GM21619 (cell line): ENCODE measurements around the gene SUPT4H1.

Experiments
- ATAC-seq: cut with Tn5 transposase; IDR thresholded peaks from one replicate; pipeline ENCODE4 v1.9.1; 2021; ENCODE audit not compliant: unreplicated experiment

SUPT4H1 gene

DNA sequence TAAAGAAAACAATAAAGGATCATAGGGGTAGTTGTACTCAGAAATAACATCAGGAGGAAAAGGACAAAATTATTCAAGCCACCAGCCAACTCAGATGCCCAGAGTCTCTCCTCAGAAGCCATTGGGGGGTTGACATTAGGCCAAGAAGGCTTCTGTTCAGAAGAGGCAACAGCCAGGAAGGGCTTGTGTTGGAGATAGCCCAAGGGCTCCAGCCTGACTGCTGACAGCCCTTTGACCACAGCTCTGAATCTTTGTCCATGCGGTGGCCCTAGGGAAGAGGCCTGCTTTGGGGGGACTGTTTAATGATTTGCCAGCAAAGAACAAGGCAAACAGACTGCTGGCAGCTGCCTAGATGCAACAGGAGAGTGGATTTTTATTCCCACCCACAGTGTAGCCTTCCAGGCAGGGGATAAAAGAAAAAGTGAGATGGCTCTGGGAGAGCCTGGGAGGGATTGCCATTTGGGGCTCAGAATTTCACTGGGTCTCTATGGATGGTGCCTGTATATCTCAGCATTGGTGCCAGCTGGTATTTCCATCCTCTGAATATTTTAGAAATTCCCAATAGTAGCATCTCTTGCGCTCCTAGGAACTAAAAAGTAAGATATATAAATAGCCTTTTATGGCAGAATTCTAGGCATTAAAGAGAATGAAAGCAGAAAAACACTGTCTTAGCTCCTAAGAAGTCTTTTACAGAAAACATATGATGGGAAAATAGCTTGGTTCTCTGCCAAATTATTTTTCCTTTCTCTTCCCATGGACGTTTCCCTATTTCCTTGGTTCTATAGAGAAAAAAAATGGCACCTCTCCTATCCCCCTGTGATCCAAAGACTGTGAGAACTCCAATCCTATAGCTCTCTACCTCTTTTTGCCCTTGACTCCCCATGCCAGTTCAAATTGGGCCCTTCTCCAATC is 29.4 kb upstream of the SUPT4H1 start:
- ATAC-seq, result no peak

DNA sequence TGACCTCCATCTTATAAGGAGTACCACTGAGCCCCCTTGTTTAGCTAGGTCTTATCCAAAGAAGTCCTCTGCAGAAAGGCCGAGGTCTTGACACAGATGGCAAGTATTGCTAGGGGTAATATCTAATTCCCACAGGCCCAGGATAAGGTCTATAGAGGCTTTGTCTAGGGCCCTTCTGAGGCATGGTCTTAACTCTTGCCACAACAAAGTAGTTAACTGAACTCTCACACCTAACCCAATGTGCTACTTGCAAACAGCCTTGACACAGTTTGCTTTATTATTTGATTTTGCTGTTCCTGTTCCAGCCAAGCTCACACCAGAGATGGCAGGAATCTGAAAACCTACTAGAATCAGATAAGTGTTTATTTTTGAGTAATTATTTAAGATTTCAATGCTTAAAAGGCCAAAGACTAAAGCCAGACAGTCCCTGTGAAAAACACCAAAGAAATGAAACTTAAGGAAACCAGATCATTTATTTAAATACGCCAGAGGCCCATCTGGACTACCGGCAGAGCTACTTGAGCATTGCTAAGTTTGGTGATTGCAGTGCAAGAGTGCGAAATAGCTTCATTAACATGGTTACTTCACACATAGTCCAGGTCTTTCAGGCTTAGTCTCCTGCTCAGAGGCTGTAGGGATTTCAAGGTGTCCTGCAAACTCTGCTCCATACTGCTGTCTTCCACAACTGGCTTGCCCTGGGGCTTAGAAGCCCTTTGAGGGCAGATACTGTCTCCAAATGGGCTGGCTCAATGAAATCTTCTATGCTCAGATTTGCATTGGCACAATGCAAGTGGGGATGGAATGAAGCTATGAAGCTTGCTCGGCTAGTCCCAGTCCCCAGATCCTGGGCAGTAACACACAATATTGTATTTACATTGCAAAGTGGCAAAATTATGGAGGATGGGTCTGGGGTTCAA is 28.5 kb upstream of the SUPT4H1 start:
- ATAC-seq, result no peak

DNA sequence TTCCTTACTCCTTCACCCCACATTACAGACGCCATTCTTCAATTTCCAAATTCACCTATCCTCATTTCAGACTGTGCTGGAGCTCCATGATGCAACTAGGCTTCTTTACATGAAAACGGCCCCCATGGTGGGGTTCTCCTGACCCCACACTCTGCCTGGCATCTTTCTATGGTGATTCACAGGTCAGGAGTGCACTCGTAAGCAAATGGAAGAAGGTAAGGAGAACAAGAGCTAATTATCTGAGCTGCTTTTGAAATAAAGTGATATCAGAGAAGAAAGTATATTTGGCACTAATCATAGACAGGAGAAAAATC is 27.5 kb upstream of the SUPT4H1 start:
- no peak for ATAC-seq

DNA sequence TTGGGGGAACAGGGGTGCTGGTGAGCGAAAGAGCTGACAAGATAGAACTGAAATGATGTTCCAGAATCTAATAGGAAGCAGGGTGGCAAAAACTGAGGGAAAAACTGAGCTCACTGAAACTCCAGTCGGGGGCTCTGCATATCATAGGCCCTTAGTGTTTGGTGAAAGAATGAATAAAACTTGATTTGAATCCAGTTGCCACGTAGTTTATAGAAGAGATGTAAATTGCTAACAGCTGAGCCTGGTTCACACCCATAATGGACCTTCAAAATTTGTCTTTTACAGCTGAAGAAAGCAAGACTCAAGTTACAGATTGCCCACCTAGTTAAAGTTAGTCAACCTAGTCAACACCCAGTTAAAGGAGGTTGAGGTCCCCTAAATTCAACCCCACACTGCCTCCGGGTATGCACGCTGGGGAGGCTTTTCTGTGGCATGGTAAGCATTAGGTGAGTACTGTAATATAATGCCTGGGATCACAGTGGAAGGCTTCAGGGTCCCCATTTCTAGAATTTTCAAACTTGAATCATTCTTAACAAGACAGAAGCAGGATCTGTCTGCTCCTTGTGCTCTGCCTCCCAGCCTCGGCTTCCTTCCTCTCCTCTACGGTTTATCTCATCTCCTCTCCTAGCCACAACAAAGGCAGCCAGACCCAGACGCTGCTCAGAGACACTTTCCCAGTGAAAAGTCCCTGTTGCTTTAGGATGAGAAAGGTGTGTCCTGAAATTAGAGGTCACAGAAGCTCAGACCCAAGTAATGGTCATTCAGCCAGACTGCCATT is 26.9 kb upstream of the SUPT4H1 start:
- no peak for ATAC-seq

DNA sequence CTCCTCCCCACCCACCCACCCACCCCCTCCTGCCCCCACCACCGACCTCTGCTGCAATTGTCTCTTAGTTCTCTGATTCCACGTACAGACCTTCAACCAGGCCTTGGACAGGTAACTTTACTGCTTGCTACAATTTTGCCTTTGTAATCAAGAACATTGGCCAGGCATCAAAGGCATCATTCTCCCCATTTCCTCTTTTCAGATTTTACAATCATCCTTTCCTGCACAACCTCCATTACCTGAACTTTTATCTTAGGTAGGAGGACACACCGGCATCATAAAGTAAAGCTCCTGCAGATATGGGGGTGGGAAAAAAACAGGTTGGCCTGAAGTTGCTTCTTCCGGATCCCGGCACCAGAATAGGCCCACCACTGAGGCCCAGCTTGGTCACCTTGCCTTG is 25.7 kb upstream of the SUPT4H1 start:
- no peak for ATAC-seq

DNA sequence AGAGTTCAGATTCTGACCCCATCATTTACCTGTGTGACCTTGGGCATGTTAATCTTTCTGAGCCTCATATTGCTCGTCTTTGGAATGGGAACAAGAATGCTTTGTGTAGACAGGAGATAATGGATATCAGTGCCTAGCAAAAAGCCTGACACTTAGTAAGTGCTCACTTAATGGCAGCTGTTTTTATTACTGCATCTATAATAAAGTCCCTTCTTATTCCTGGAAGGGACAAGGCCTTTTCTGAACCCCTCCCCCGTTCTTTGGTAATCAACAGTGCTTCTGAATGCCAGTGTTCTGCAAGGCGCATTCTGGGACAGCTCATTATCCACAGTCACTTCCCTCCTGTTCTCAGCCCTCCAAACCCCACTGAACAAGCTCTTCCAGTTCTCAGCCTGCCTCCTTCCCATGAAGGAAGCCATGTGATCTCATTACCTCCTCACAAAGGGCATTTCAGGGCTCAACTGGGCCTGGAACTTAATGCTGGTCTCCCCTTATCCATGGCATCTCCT is 25.1 kb upstream of the SUPT4H1 start:
- ATAC-seq, result no peak

DNA sequence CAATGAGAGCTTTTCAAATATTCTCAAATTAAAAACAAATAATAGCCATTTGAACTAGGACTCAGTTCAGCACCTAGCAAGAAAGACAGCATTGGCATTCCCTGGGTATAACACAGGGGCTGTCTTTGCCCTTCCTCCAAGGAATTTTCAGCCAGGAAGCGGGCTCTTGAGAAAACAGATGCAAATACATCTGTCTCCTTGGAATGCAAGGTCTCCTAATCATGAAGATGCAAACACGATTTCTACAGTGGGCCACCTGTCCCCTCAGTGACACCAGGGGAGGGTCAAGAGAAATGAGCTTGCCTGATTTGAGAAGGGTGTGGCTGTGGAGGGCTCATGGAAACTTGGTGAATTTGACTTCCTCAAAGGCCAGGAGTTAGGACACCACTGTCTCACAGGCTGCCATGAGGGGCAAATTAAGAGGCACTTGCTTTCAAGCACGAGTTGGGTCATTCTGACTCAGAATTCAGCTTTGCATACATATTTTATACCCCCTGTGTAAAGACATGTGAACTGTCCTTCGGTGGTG is 24.5 kb upstream of the SUPT4H1 start:
- no peak for ATAC-seq

DNA sequence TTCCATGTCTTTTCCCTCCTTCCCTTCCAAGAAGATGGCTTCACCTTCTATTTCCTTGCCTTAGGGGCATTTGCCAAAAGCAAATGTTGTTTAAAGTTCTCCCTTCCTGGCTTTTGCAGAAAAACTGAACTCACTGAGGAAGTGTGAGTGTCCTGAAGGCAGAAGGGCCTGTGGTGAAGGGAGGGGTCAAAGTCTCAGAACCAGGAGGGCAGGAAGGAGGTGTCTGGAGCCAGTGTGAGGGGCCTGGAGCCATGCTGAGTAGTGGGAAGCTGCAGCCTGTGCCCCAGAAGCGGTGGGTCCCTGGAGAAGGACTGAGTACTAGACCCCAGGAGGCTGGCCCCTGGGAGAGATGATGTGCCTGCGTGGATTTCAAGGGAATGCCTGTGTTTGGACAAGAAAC is 23.8 kb upstream of the SUPT4H1 start:
- no peak for ATAC-seq

DNA sequence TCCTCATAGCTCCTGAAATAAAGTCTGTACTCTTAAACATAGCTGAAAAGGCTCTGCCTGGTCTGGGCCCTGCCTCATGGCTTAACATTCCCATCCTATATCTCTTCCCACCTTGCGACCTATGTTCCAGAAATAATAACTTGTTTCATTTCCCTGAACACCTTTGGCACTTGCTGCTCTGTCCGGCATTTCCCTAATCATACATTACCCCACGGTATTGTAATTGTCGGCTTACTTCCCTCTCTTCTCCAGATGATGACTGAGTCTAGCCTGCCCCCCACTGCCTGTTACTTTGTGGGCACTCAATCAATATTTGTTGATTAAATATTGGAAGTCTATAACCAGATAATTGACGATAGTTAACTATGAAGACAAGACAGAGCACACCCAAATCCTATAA is 23.3 kb upstream of the SUPT4H1 start:
- ATAC-seq, result no peak

DNA sequence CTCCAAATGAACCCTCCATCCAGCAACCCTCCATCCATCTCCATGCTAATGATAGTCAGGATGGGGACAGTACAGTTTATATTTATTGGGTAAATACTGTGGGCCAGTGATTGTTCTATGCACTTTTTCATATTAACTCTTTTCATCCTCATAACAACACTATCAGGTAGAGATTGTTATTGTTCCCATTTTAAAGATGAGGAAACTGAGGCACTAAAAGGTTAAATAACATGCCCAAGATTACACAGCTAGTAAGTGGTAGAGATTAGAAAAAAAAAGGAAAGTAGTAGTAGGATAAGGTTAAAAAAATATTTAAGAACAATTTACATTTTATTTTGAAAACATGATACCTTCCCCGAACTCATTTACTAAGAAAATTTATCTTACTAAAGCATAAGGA is 21.9 kb upstream of the SUPT4H1 start:
- ATAC-seq, result no peak

DNA sequence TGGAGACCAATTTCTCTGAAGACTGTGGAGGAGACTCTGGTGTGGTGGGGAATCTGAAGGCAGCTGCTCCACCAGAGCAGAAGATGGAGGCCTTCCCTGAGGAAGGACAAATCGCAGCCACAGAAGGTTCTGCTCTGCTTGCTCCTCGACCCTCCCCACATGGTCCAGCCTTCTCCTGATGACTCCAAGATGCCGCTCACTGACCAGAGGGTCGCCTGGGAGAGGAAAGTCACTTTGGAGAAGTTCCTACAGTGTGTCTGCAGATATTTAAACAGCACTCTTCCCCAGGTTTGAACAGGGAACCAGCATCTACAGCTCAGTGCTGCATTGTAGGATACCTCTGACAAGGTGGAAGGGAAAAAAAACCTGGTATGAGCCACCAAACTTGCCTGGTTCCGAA is 21.0 kb upstream of the SUPT4H1 start:
- ATAC-seq, result no peak

DNA sequence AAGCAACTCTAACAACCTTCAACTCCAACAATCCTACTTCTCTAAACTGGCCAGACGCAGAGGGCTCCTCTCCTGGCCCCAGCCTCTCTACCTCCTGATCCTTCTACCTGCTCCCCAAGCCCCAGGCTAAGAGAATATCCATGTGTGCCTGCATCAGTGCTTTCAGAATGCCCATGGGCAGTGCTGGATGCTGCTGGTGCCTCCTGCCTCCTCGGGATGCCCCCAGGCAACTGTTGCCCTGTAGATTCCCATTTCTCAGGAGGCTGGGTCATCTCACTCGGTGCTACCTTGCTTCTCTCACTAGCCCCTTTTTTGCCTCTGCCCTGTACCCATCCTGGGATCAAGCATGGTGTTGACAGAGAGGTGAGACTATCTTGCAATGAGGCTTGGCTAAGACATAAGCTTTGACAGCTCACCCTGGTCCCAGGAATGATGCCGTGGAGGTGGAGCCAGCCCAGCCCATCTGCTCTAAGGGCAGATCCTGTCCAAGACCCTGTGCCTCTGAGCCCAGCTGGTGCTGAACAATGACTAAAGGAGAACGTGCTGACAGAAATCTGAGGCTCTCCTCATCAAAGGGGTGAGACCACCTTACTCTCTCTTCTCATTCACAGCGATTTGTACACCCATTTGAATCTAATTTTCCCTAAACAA is 19.4 kb upstream of the SUPT4H1 start:
- no peak for ATAC-seq

DNA sequence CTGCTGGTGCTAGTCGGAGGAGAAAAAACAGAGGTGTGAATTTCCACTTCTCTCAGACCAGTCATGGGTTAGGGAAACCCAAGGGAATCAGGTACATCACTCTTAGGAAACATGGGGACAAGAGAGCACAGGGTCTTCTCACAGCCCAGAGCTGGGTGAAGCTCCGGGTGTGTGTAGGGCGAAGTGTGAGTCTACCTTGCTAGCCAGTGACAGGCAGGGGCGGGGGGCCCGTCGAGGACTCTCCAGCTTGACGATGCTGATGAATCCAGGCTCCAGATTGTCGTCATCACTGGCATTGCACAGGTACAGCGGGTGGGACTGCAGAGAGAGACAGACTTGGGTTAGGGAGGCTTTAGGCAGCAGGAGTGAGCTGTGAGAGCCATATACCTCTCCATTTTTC is 18.7 kb upstream of the SUPT4H1 start:
- ATAC-seq, result no peak

DNA sequence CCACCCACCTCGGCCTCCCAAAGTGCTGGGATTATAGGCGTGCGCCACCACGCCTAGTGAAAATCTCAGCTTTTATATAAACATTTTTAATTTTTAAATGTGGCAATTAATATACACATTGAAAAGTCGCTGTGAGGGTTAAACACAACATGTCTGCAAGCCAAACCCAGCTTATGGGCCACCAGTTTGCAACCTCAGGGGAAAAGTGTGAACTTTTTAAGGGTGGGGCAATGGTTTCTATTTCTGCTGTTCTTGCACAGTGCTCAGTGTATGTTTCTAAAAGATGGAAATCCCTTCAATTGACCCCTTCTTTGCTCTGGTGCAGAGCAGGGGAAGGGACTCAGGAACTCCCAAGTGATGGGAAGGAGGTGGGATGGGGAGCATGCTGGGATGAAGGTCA is 18.3 kb upstream of the SUPT4H1 start:
- ATAC-seq, result no peak

DNA sequence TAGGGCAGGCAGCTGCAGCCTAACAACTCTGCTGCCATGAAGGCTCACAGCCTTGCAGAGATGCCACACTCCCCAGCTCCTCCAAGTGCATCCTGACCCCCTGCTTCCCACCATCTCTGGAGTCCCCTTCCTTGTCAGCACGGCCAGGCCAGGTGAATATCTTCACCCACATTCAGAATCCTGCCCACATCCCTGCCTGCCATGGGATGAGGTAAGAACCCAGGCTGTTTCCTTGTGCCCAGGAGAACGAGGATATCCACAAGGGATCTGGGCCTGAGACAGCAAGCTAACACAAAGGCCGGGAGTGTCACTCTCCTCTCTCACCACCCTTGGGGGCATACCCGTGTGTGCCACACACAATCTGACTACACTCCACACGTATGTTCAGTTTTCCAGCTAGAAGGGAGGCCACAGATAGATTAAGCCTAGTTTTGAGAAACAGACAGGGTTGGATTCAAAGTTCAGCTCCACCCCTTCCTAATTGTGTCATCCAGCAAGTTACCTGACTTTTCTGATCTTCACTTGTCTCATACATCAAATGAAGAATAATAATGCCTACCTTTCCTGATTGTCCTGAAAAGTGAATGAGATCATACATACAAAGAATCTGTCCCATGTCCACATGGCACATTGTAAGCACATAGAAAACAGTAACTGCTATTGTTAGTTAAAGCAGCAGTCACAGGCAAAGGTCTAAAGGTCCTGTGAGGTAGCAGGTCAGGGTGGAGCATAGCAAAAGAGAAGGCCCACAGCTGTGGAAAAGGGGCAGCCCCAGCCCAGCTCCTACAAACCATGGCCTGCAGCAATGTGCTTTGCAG is 17.4 kb upstream of the SUPT4H1 start:
- ATAC-seq, result no peak

DNA sequence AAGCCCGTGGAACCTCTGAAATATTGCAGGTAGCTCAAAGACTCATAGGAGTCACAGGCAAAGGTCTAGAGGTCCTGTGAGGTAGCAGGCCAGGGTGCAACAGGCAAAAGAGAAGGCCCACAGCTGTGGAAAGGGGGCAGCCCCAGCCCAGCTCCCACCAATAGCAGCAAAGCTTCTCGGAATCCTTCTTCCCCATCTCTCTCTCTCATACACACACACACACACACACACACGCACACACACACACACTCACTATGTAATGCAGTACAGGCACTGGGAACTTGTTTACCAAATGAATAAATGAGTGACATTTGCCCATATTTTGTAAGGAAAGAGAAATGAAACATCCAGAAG is 16.8 kb upstream of the SUPT4H1 start:
- ATAC-seq, result no peak

DNA sequence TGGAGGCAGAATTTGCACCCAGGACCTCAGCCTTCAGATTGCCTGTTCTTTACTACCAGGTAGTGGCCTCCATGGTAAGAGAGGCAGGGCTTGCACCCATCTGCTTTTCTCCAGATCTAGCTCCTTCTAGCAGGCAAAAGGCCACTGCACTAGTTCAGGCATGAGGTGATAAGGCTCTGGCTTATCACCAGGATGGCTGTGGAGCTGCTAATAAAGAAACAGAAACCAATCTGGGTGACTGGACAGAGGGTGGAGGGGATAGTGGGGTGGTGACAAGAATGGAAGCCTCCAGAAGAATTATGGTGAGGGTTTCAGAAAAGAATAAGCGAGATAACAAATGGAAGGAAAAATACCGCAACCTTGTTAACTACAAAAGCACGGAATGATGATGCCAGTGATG is 15.5 kb upstream of the SUPT4H1 start:
- no peak for ATAC-seq

DNA sequence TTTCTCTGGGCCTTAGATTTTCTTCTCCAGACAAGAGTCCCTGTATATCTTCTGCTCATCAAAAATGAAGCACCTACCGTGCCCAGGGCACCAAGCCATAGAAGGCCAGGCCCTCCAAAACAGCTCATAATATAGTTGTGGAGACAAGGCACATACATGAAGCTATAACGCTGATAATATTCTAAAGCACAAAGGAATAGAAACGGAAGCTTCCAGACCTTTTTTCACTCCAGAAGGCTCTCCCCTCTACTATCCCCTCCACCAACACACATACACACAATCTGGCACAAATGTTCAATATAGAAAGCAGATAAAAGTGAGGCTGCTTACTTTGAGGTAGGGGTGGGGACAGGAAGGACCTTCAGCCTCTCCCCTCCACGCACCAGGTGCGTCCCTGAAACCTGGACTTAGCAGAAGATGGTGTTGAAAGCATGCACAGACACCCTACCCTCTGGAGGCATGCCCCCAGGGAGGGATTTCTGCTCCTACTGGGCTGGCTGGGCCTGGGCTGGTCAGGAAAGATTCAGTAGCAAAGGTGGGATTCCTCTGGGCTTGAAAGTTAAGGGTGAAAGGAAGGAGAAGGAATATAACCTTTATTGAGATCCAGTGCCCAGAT is 14.1 kb upstream of the SUPT4H1 start:
- no peak for ATAC-seq
